HEK293 (cell line): Measurements from ENCODE around the gene SLC6A13.

Source experiments
- CTCF ChIA-PET: fragments of 350-600 bp; formaldehyde crosslinking; extraction: SDS; loops from one replicate; lab custom pipeline; 2021; ENCODE audit warnings: antibody characterized with exemption; lab: Yijun Ruan, JAX
- POLR2A ChIA-PET: fragments of 300-600 bp; formaldehyde crosslinking; extraction: SDS; loops from one replicate; lab custom pipeline; 2020; ENCODE audit warnings: antibody characterized with exemption, inconsistent platforms; lab: Yijun Ruan, JAX
- H3K27ac ChIP-seq: fragments of 200-500 bp; sonication (Bioruptor generic); 2 replicates; pipeline ENCODE4 v1.5.1; 2014; ENCODE audit warnings: low read depth, low read length, control low read depth, inconsistent platforms; ENCODE audit errors: extremely low read depth
- H3K36me3 ChIP-seq, 2 experiments: fragments of 200-500 bp in 1 of 2; sonication (Bioruptor generic) in 1 of 2; 1 replicate in 1 of 2; 2 replicates in 1 of 2; pipeline ENCODE4 v1.5.1; 2014 to 2017; ENCODE audit warnings: inconsistent platforms in 2 of 2, low read length in 2 of 2; ENCODE audit not compliant: control insufficient read depth in 2 of 2, insufficient read depth in 1 of 2
- H3K4me1 ChIP-seq: fragments of 200-500 bp; sonication (Bioruptor generic); 2 replicates; pipeline ENCODE4 v1.5.1; 2014; ENCODE audit warnings: mild to moderate bottlenecking, low read length, inconsistent platforms; ENCODE audit not compliant: control insufficient read depth, insufficient read depth
- H3K4me3 ChIP-seq: 2 replicates; pipeline ENCODE4 v1.5.1; 2011; ENCODE audit warnings: low read depth, mild to moderate bottlenecking, control low read depth, low read length, moderate library complexity
- H3K9me3 ChIP-seq: fragments of 200-500 bp; sonication (Bioruptor generic); 2 replicates; pipeline ENCODE4 v1.5.1; 2014; ENCODE audit warnings: low read depth, low read length, inconsistent platforms; ENCODE audit not compliant: control insufficient read depth, insufficient read depth
- GLIS1 ChIP-seq: fragments of 450-650 bp; formaldehyde crosslinking; IDR thresholded peaks from 2 replicates; pipeline ENCODE4 v1.5.1; 2016; ENCODE audit warnings: missing biosample characterization, missing genetic modification characterization
- HOXC10 ChIP-seq: sonication (generic); formaldehyde crosslinking; IDR thresholded peaks from 2 replicates; pipeline ENCODE4 v1.8.1; 2023; ENCODE audit warnings: mild to moderate bottlenecking, missing genetic modification reagents
- PRDM6 ChIP-seq: fragments of 450-650 bp; formaldehyde crosslinking; IDR thresholded peaks from 2 replicates; pipeline ENCODE4 v1.5.1; 2017; ENCODE audit warnings: missing biosample characterization, missing genetic modification characterization
- TCF7L2 ChIP-seq: IDR thresholded peaks from 2 replicates; pipeline ENCODE4 v1.6.1; 2011; ENCODE audit warnings: low read depth, mild to moderate bottlenecking, inconsistent platforms, low read length, moderate library complexity, borderline replicate concordance
- ZBTB1 ChIP-seq: fragments of 450-650 bp; formaldehyde crosslinking; IDR thresholded peaks from 2 replicates; pipeline ENCODE4 v1.5.1; 2016; ENCODE audit warnings: missing biosample characterization, missing genetic modification characterization
- ZBTB48 ChIP-seq: fragments of 450-650 bp; formaldehyde crosslinking; IDR thresholded peaks from 2 replicates; pipeline ENCODE4 v1.5.1; 2016; ENCODE audit warnings: missing biosample characterization, missing genetic modification characterization
- ZFHX2 ChIP-seq: fragments of 450-650 bp; formaldehyde crosslinking; conservative IDR thresholded peaks from 2 replicates; pipeline ENCODE4 v1.5.1; 2016; ENCODE audit warnings: missing biosample characterization, missing genetic modification characterization
- ZIC2 ChIP-seq: fragments of 450-650 bp; formaldehyde crosslinking; IDR thresholded peaks from 2 replicates; pipeline ENCODE4 v1.5.1; 2016; ENCODE audit warnings: missing biosample characterization, missing genetic modification characterization
- ZNF26 ChIP-seq: fragments of 450-650 bp; formaldehyde crosslinking; IDR thresholded peaks from 2 replicates; pipeline ENCODE4 v1.5.1; 2016; ENCODE audit warnings: missing biosample characterization, missing genetic modification characterization
- ZNF280C ChIP-seq: fragments of 450-650 bp; formaldehyde crosslinking; IDR thresholded peaks from 2 replicates; pipeline ENCODE4 v1.5.1; 2016; ENCODE audit warnings: missing biosample characterization, missing genetic modification characterization
- ZNF510 ChIP-seq: fragments of 450-650 bp; formaldehyde crosslinking; IDR thresholded peaks from 2 replicates; pipeline ENCODE4 v1.5.1; 2018; ENCODE audit warnings: mild to moderate bottlenecking, missing genetic modification characterization, missing biosample characterization; ENCODE audit not compliant: insufficient replicate concordance
- ZNF660 ChIP-seq: fragments of 450-650 bp; IDR thresholded peaks from 2 replicates; pipeline ENCODE4 v1.5.1; 2018; ENCODE audit warnings: missing biosample characterization, mild to moderate bottlenecking, missing genetic modification characterization
- ZNF707 ChIP-seq: fragments of 450-650 bp; formaldehyde crosslinking; IDR thresholded peaks from 2 replicates; pipeline ENCODE4 v1.5.1; 2016; ENCODE audit warnings: missing biosample characterization, missing genetic modification characterization
- ZNF76 ChIP-seq: fragments of 450-650 bp; formaldehyde crosslinking; IDR thresholded peaks from 2 replicates; pipeline ENCODE4; 2016; ENCODE audit warnings: low read depth, missing biosample characterization, missing genetic modification characterization, borderline replicate concordance
- ZSCAN30 ChIP-seq: fragments of 450-650 bp; IDR thresholded peaks from 2 replicates; pipeline ENCODE4 v1.5.1; 2018; ENCODE audit warnings: missing biosample characterization, mild to moderate bottlenecking, missing genetic modification characterization, moderate library complexity

SLC6A13 gene

GRCh38 chr12:221736-222135 is 40.9 kb downstream of the SLC6A13 start:
- Histone ChIP-seq H3K27ac (no peak overlapping the region), H3K36me3 (no peaks in the 10 kb centered on the region), H3K4me3 (no peak overlapping the region), H3K4me1 (no peaks in the 10 kb centered on the region; the same call in 1 of the 2 replicates), H3K9me3 (no peaks in the 10 kb centered on the region)
- TF ChIP-seq TCF7L2 (no peak), ZSCAN30 (tag by site-specific recombination) (no peak)
- POLR2A ChIA-PET: no interaction called here
- CTCF ChIA-PET: interaction anchor here (0.6 to 3.7 kb wide), 2 partner anchors 10 to 12 kb away, joined by 3 to 17 read pairs; no protein-coding TSS in a partner anchor

- ChIA-PET POLR2A (no interaction called here), CTCF (interaction anchor here (0.6 to 3.7 kb wide), 5 partner anchors 9 to 48 kb away, joined by 3 to 17 read pairs (median 5); no protein-coding TSS in a partner anchor)
- Histone ChIP-seq H3K4me1 (no peaks in the 10 kb centered on the region; the same call in 1 of the 2 replicates), H3K36me3 (no peaks in the 10 kb centered on the region), H3K4me3 (no peak overlapping the region), H3K9me3 (no peaks in the 10 kb centered on the region), H3K27ac (no peak overlapping the region)
- 0 out of 2 replicates have a peak, but pooled peaks have one; percentile 2 for TF ChIP-seq ZIC2 (tag by site-specific recombination)
- no peak for TF ChIP-seq PRDM6 (tag by site-specific recombination)
Measured at GRCh38 chr12:220946-221550, 41.6 kb downstream of the SLC6A13 start.

GRCh38 chr12:220491-220890 is 42.1 kb downstream of the SLC6A13 start:
- no peaks in the 10 kb centered on the region; the same call in 1 of the 2 replicates for H3K4me1 ChIP-seq
- ChIA-PET CTCF (interaction anchor here (0.6 to 3.7 kb wide), 17 partner anchors 8 to 163 kb away, joined by 3 to 20 read pairs (median 5); no protein-coding TSS in a partner anchor), POLR2A (interaction anchor here (1.3 kb wide), 1 partner anchor 22 kb away, joined by 3 read pairs; no protein-coding TSS in a partner anchor)
- no peak overlapping the region for H3K27ac ChIP-seq
- H3K36me3 ChIP-seq: no peaks in the 10 kb centered on the region
- no peak overlapping the region for H3K4me3 ChIP-seq
- 0 out of 2 replicates have a peak, but pooled peaks have one; percentile 18 for TF ChIP-seq ZIC2 (tag by site-specific recombination)
- no peak for TF ChIP-seq HOXC10
- no peak for TF ChIP-seq ZNF510 (tag by site-specific recombination)
- TF ChIP-seq ZNF26 (tag by site-specific recombination): no peak
- TF ChIP-seq ZNF280C (tag by site-specific recombination): no peak
- no peak for TF ChIP-seq ZNF76 (tag by site-specific recombination)
- no peak for TF ChIP-seq ZBTB1
- no peak for TF ChIP-seq PRDM6 (tag by site-specific recombination)
- no peak for TF ChIP-seq ZBTB48 (tag by site-specific recombination)
- 0 out of 2 replicates have a peak, but pooled peaks have one; percentile 8 for TF ChIP-seq ZFHX2 (tag by site-specific recombination)
- TF ChIP-seq ZNF660 (tag by site-specific recombination): no peak
- TF ChIP-seq TCF7L2: no peak
- TF ChIP-seq GLIS1 (tag by site-specific recombination): peak; percentile 43; the same call in 1 of the 2 replicates
- no peak for TF ChIP-seq ZNF707 (tag by site-specific recombination)
- H3K9me3 ChIP-seq: no peaks in the 10 kb centered on the region
